ENCODE results near the gene TSPAN14. TPM values are rescaled to one million over a fixed set of nuclear protein-coding genes. Genes with fewer than 3 reads are reported as not detected.
A peak's percentile ranks its signal among the peaks of the same experiment; 100 is the strongest.

Gene TSPAN14
- polyA plus RNA-seq, 3 donors from 2014 or later = 141 to 363 (median 226) TPM

- DNase-seq = no peak
- H3K4me3 Mint-ChIP-seq = no peak overlapping the region
These were observed 16.9 kb upstream of the TSPAN14 start for GRCh38 chr10:80437227-80437626.

GRCh38 chr10:80441831-80442230, 12.3 kb upstream of the TSPAN14 start:
- no peak overlapping the region for H3K27ac Mint-ChIP-seq
- no peaks in the 10 kb centered on the region for H3K9me3 Mint-ChIP-seq
- peaks cover 16 to 33% of the 10 kb centered on the region in 2 donors for H3K4me1 Mint-ChIP-seq
- peaks cover 5 to 15% (median 13%) of the 10 kb centered on the region in 3 donors for H3K27me3 Mint-ChIP-seq (ENCODE audit: low read depth in 3 of 3)
- no peaks in the 10 kb centered on the region for H3K36me3 Mint-ChIP-seq
- no peak for DNase-seq
- H3K4me3 Mint-ChIP-seq = no peak overlapping the region

More at GRCh38 chr10:80437227-80437626, 16.9 kb upstream of the TSPAN14 start:
- peaks cover 3 to 8% (median 7%) of the 10 kb centered on the region in 3 donors for H3K27me3 Mint-ChIP-seq (ENCODE audit: low read depth in 3 of 3)
- no peaks in the 10 kb centered on the region for H3K4me1 Mint-ChIP-seq
- no peaks in the 10 kb centered on the region for H3K36me3 Mint-ChIP-seq
- H3K9me3 Mint-ChIP-seq = no peaks in the 10 kb centered on the region
- no peak overlapping the region for H3K27ac Mint-ChIP-seq

- no peak overlapping the region for H3K4me3 Mint-ChIP-seq
- H3K27ac Mint-ChIP-seq = no peak overlapping the region
- H3K36me3 Mint-ChIP-seq = no peaks in the 10 kb centered on the region
- H3K27me3 Mint-ChIP-seq (ENCODE audit: low read depth in 3 of 3) = peaks cover 4 to 12% (median 10%) of the 10 kb centered on the region in 3 donors
- no peaks in the 10 kb centered on the region for H3K9me3 Mint-ChIP-seq
- peaks cover 16 to 38% of the 10 kb centered on the region in 2 donors for H3K4me1 Mint-ChIP-seq
- DNase-seq = no peak
These were observed 11.2 kb upstream of the TSPAN14 start for GRCh38 chr10:80442879-80443278.

- Mint-ChIP-seq H3K4me1 (peaks cover 16 to 38% of the 10 kb centered on the region in 2 donors), H3K27me3 (ENCODE audit: low read depth in 3 of 3) (peaks cover 4 to 12% (median 10%) of the 10 kb centered on the region in 3 donors), H3K36me3 (no peaks in the 10 kb centered on the region), H3K4me3 (no peak overlapping the region), H3K27ac (no peak overlapping the region), H3K9me3 (no peaks in the 10 kb centered on the region)
- no peak for DNase-seq
These were observed 10.6 kb upstream of the TSPAN14 start for GRCh38 chr10:80443531-80443974.

- peaks cover 4 to 12% (median 10%) of the 10 kb centered on the region in 3 donors for H3K27me3 Mint-ChIP-seq (ENCODE audit: low read depth in 3 of 3)
- no peak overlapping the region for H3K4me3 Mint-ChIP-seq
- no peaks in the 10 kb centered on the region for H3K36me3 Mint-ChIP-seq
- no peak for DNase-seq
- peaks cover 16 to 38% of the 10 kb centered on the region in 2 donors for H3K4me1 Mint-ChIP-seq
- peak overlapping the region in 3 of 6 donors; percentile 23 to 86 (median 56) for H3K27ac Mint-ChIP-seq
- no peaks in the 10 kb centered on the region for H3K9me3 Mint-ChIP-seq
These were observed 10.0 kb upstream of the TSPAN14 start for GRCh38 chr10:80444124-80444523.

GRCh38 chr10:80444646-80445319, 9.3 kb upstream of the TSPAN14 start:
- H3K27ac Mint-ChIP-seq = peak overlapping the region in 4 of 6 donors; percentile 15 to 86 (median 36)

GRCh38 chr10:80447436-80448190, 6.5 kb upstream of the TSPAN14 start:
- Mint-ChIP-seq H3K27ac (peak overlapping the region in 3 of 6 donors; percentile 2 to 67 (median 19)), H3K4me3 (no peak overlapping the region), H3K36me3 (no peaks in the 10 kb centered on the region), H3K27me3 (ENCODE audit: low read depth in 3 of 3) (peaks cover 2 to 12% (median 7%) of the 10 kb centered on the region in 3 donors), H3K4me1 (peaks cover 16 to 38% of the 10 kb centered on the region in 2 donors), H3K9me3 (no peaks in the 10 kb centered on the region)
- DNase-seq = no peak

More at GRCh38 chr10:80444646-80445319, 9.3 kb upstream of the TSPAN14 start:
- Mint-ChIP-seq H3K4me1 (peaks cover 16 to 38% of the 10 kb centered on the region in 2 donors), H3K9me3 (no peaks in the 10 kb centered on the region), H3K27me3 (ENCODE audit: low read depth in 3 of 3) (peaks cover 4 to 12% (median 8%) of the 10 kb centered on the region in 3 donors), H3K36me3 (no peaks in the 10 kb centered on the region), H3K4me3 (no peak overlapping the region)
- peak; percentile 49 to 85 (median 69) for DNase-seq

- H3K27me3 Mint-ChIP-seq (ENCODE audit: low read depth in 3 of 3) = peaks cover 4 to 15% (median 9%) of the 10 kb centered on the region in 3 donors
- H3K36me3 Mint-ChIP-seq = no peaks in the 10 kb centered on the region
- H3K27ac Mint-ChIP-seq = peak overlapping the region in 1 of 6 donors; percentile 29
- no peaks in the 10 kb centered on the region for H3K9me3 Mint-ChIP-seq
- H3K4me3 Mint-ChIP-seq = no peak overlapping the region
- DNase-seq = no peak
- peaks cover 18 to 41% of the 10 kb centered on the region in 2 donors for H3K4me1 Mint-ChIP-seq
These were observed 5.7 kb upstream of the TSPAN14 start for GRCh38 chr10:80448209-80448942.

- H3K4me1 Mint-ChIP-seq = peaks cover 15 to 33% of the 10 kb centered on the region in 2 donors
- no peak for DNase-seq
- H3K27ac Mint-ChIP-seq = peak overlapping the region in 3 of 6 donors; percentile 3 to 31 (median 20)
- H3K27me3 Mint-ChIP-seq (ENCODE audit: low read depth in 3 of 3) = peaks cover 6 to 13% (median 8%) of the 10 kb centered on the region in 3 donors
- no peak overlapping the region for H3K4me3 Mint-ChIP-seq
- H3K9me3 Mint-ChIP-seq = no peaks in the 10 kb centered on the region
- H3K36me3 Mint-ChIP-seq = no peaks in the 10 kb centered on the region
These were observed 4.6 kb upstream of the TSPAN14 start for GRCh38 chr10:80449520-80449919.

- no peak for DNase-seq
- peaks cover 19 to 25% of the 10 kb centered on the region in 2 donors for H3K4me1 Mint-ChIP-seq
- no peaks in the 10 kb centered on the region for H3K9me3 Mint-ChIP-seq
- H3K27me3 Mint-ChIP-seq (ENCODE audit: low read depth in 3 of 3) = peaks cover 9 to 13% (median 12%) of the 10 kb centered on the region in 3 donors
- H3K36me3 Mint-ChIP-seq = peaks cover 0 to 3% (median 0%) of the 10 kb centered on the region in 3 donors
- no peak overlapping the region for H3K4me3 Mint-ChIP-seq
- no peak overlapping the region for H3K27ac Mint-ChIP-seq
These were observed 3.0 kb upstream of the TSPAN14 start for GRCh38 chr10:80451132-80451531.

- DNase-seq = no peak
- H3K9me3 Mint-ChIP-seq = no peaks in the 10 kb centered on the region
- no peak overlapping the region for H3K4me3 Mint-ChIP-seq
- H3K36me3 Mint-ChIP-seq = peaks cover 0 to 3% (median 0%) of the 10 kb centered on the region in 3 donors
- H3K27ac Mint-ChIP-seq = no peak overlapping the region
- H3K4me1 Mint-ChIP-seq = peaks cover 25 to 28% of the 10 kb centered on the region in 2 donors
- H3K27me3 Mint-ChIP-seq (ENCODE audit: low read depth in 3 of 3) = peaks cover 9 to 16% (median 13%) of the 10 kb centered on the region in 3 donors
These were observed 2.0 kb upstream of the TSPAN14 start for GRCh38 chr10:80452069-80452468.

GRCh38 chr10:80452640-80453039, 1.5 kb upstream of the TSPAN14 start:
- Mint-ChIP-seq H3K4me1 (peaks cover 28 to 34% of the 10 kb centered on the region in 2 donors), H3K4me3 (no peak overlapping the region), H3K27me3 (ENCODE audit: low read depth in 3 of 3) (peaks cover 9 to 16% (median 12%) of the 10 kb centered on the region in 3 donors), H3K36me3 (peaks cover 0 to 3% (median 0%) of the 10 kb centered on the region in 3 donors), H3K27ac (no peak overlapping the region), H3K9me3 (no peaks in the 10 kb centered on the region)
- DNase-seq = no peak

- peaks cover 9 to 16% (median 12%) of the 10 kb centered on the region in 3 donors for H3K27me3 Mint-ChIP-seq (ENCODE audit: low read depth in 3 of 3)
- H3K27ac Mint-ChIP-seq = peak overlapping the region in 5 of 6 donors; percentile 84 to 92 (median 89)
- peak overlapping the region in 4 of 5 donors; percentile 76 to 85 (median 82) for H3K4me3 Mint-ChIP-seq
- DNase-seq = no peak
- H3K36me3 Mint-ChIP-seq = peaks cover 0 to 3% (median 0%) of the 10 kb centered on the region in 3 donors
- H3K9me3 Mint-ChIP-seq = no peaks in the 10 kb centered on the region
- peaks cover 34 to 40% of the 10 kb centered on the region in 2 donors for H3K4me1 Mint-ChIP-seq
These were observed 861 bp upstream of the TSPAN14 start for GRCh38 chr10:80453056-80453841.

Data from immature natural killer cell (primary cell).